ENCODE measurements around the gene ACTG1. TPM values are rescaled to one million over a fixed set of nuclear protein-coding genes. Genes with fewer than 3 reads are reported as not detected.
A peak's percentile ranks its signal among the peaks of the same experiment; 100 is the strongest.

Gene ACTG1
- total RNA-seq, 1 experiment from 2014 or later: 4,160 TPM

DNA sequence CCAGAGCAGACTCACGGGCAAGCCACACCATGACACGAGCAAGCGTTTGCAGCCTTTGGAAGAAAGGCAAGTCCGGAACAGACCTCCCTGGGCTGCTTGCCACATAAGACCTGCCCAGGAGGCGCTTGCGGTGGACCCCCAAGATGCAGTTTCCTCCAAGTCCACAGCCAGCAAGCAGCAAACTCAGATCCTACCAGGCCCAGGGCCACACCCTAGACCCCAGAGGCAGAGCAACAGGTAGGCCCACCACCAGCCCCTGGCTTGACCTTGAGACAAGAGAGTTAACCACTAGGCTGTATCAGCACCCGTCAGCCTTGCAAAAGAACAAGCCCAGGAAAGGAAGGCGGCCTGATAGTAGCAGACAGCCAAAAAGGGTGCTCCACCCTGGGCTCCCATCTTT is 37.2 kb upstream of the ACTG1 start:
- H2BK12ac ChIP-seq (ENCODE audit: insufficient read length, low read depth, low read length): no peak overlapping the region
- H3T11ph ChIP-seq (ENCODE audit: low read length): no peak overlapping the region
- no peak overlapping the region for H3K56ac ChIP-seq (ENCODE audit: insufficient read length, low read depth, low read length)
- H4K91ac ChIP-seq (ENCODE audit: insufficient read length, low read depth, low read length): no peak overlapping the region
- H3K27ac Mint-ChIP-seq: no peak overlapping the region; a peak in 1 of 7 replicates
- H3K23me2 ChIP-seq (ENCODE audit: insufficient read length, low read depth, low read length, poor library complexity, severe bottlenecking): peaks cover 10% of the 10 kb centered on the region
- no peak overlapping the region for H3K4me2 ChIP-seq (ENCODE audit: insufficient read depth, insufficient read length, low read length)
- peaks cover 5% of the 10 kb centered on the region for H3K79me1 ChIP-seq (ENCODE audit: insufficient read depth, low read depth, low read length, poor library complexity, severe bottlenecking)
- H2BK20ac ChIP-seq (ENCODE audit: low read depth, low read length, poor library complexity, severe bottlenecking): no peak overlapping the region
- H2BK120ac ChIP-seq (ENCODE audit: low read depth, low read length, poor library complexity, severe bottlenecking): no peak overlapping the region
- no peaks in the 10 kb centered on the region; a peak in 1 of 5 replicates for H3K9me3 Mint-ChIP-seq
- H3K79me2 ChIP-seq (ENCODE audit: insufficient read depth, low read length): peaks cover 2% of the 10 kb centered on the region; the same call in 1 of the 2 replicates
- H3K27ac ChIP-seq (ENCODE audit: insufficient read length, low read depth, low read length): no peak overlapping the region
- H4K20me1 ChIP-seq (ENCODE audit: control insufficient read depth, insufficient read depth, insufficient read length): no peaks in the 10 kb centered on the region
- H3K14ac ChIP-seq (ENCODE audit: insufficient read depth, low read length): no peak overlapping the region
- H3K9me3 ChIP-seq (ENCODE audit: control insufficient read depth, low read depth, low read length): no peaks in the 10 kb centered on the region
- peaks cover 3% of the 10 kb centered on the region; the same call in 1 of the 2 replicates for H3K4me1 ChIP-seq (ENCODE audit: insufficient read depth, low read length)
- H3K4ac ChIP-seq (ENCODE audit: low read depth, low read length): no peak overlapping the region
- WGBS (ENCODE audit: extremely low coverage, insufficient read length, low lambda C conversion rate): no CpG with 5 or more reads among the region's 8 CpGs
- H3K27me3 Mint-ChIP-seq (ENCODE audit: low read depth): no peaks in the 10 kb centered on the region
- no peak overlapping the region for H2AK5ac ChIP-seq (ENCODE audit: insufficient read length, low read length)
- no peak overlapping the region for H3K18ac ChIP-seq (ENCODE audit: insufficient read length, low read depth, low read length)
- no peak overlapping the region for H3K9ac ChIP-seq (ENCODE audit: extremely low read depth, insufficient read length, low read length)
- H2BK15ac ChIP-seq (ENCODE audit: low read depth, low read length): no peak overlapping the region
- peak overlapping the region; percentile 60 to 84; a peak in 4 of 5 replicates for H3K4me3 Mint-ChIP-seq
- peaks cover 16% of the 10 kb centered on the region in 2 experiments for H3K4me1 Mint-ChIP-seq
- no peak overlapping the region for H2AFZ ChIP-seq (ENCODE audit: low read length)
- no peak overlapping the region for H2BK5ac ChIP-seq (ENCODE audit: insufficient read length, low read length)
- TF ChIP-seq, protein P1, sequence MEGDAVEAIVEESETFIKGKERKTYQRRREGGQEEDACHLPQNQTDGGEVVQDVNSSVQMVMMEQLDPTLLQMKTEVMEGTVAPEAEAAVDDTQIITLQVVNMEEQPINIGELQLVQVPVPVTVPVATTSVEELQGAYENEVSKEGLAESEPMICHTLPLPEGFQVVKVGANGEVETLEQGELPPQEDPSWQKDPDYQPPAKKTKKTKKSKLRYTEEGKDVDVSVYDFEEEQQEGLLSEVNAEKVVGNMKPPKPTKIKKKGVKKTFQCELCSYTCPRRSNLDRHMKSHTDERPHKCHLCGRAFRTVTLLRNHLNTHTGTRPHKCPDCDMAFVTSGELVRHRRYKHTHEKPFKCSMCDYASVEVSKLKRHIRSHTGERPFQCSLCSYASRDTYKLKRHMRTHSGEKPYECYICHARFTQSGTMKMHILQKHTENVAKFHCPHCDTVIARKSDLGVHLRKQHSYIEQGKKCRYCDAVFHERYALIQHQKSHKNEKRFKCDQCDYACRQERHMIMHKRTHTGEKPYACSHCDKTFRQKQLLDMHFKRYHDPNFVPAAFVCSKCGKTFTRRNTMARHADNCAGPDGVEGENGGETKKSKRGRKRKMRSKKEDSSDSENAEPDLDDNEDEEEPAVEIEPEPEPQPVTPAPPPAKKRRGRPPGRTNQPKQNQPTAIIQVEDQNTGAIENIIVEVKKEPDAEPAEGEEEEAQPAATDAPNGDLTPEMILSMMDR (conservative IDR thresholded peaks at IDR 0.05): no peak
- DNase-seq: no peak
- H3K27me3 ChIP-seq (ENCODE audit: insufficient read depth, low read length): no peaks in the 10 kb centered on the region
- H4K8ac ChIP-seq (replicated peaks; ENCODE audit: insufficient read length, low read depth, low read length): no peak overlapping the region
- H3K23ac ChIP-seq (ENCODE audit: insufficient read length, low read depth, low read length): no peak overlapping the region
- peaks cover 18 to 57% (median 46%) of the 10 kb centered on the region in 3 experiments; a peak in 6 of 7 replicates for H3K36me3 Mint-ChIP-seq (ENCODE audit: insufficient read depth in 1 of 3, low read depth in 3 of 3)
- H4K5ac ChIP-seq (ENCODE audit: insufficient read length, low read depth, low read length): no peak overlapping the region

Data from H9 (cell line).